Measurements from ENCODE around the gene GLIPR1.
A peak's percentile ranks its signal among the peaks of the same experiment; 100 is the strongest.
"Not testable (repeated sequence)": the region's sequence is repeated elsewhere in the genome, so short reads cannot be mapped to it uniquely, and the experiment has no call there.

GLIPR1 gene

DNA sequence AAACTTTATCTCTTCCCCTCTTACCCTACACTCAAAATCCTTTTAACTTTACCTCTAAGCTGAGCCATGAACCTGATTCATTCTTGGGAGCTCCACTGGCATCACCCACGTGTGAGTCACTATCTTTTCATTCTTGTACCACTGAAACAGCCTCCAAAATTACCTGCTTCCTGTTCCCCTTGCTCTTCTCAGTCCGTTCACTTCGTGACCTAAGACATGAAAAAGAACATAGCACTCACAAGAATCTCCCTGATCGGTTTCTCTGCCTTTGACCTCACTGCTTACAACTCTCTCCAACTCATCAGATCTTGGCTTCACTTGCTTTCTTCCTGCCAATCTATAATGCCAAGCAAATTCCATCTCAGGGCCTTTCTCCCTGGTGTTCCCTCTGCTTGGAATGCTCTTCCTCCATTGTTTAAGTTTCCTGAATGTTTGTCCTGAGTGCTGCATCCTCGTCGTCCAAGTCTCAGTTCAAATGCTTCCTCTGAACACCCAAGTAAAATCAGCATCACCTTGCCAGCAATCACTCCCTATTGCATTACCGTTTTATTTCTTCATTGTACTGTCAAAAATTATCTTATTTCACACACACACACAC is 9.2 kb downstream of the GLIPR1 start:
- H3K9me3 ChIP-seq (ENCODE audit: insufficient read depth, low read depth, low read length), result no peaks in the 10 kb centered on the region
- H3K4me1 ChIP-seq (ENCODE audit: insufficient read depth, low read length), result peaks cover 6% of the 10 kb centered on the region
- H3K27me3 ChIP-seq (ENCODE audit: insufficient read depth, low read length), result no peaks in the 10 kb centered on the region
- H3K9ac ChIP-seq (ENCODE audit: low read depth, low read length), result no peak overlapping the region
- H3K36me3 ChIP-seq (ENCODE audit: insufficient read depth, low read depth, low read length), result peaks cover 5% of the 10 kb centered on the region; the same call in 1 of the 2 replicates
- no peak overlapping the region for H3K27ac ChIP-seq (ENCODE audit: low read length)
- no peak overlapping the region for H3K4me3 ChIP-seq (ENCODE audit: low read length)

DNA sequence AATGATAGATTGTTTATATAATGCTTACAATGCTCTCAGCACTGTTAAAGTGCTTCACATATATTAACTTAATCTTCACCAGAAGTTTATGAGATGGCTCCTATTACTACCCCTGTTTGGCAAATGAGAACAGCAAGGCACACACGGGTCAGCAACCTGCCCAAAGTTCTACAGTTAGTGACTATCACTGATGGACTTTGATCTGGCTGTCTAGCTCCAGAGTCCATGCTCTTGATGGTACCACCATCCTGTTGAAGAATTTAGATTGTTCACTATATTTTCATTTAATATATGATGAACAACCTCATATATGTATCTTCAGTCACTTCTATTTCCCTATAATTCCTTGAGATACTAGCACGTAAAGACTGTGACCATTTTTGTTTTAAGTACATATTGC is 10.6 kb downstream of the GLIPR1 start:
- no peak overlapping the region for H3K4me3 ChIP-seq (ENCODE audit: low read length)
- no peak overlapping the region for H3K9ac ChIP-seq (ENCODE audit: low read depth, low read length)
- H3K27ac ChIP-seq (ENCODE audit: low read length), result no peak overlapping the region
- no peaks in the 10 kb centered on the region for H3K27me3 ChIP-seq (ENCODE audit: insufficient read depth, low read length)
- H3K4me1 ChIP-seq (ENCODE audit: insufficient read depth, low read length), result no peaks in the 10 kb centered on the region; the same call in 1 of the 2 replicates
- peaks cover 17% of the 10 kb centered on the region; the same call in 1 of the 2 replicates for H3K36me3 ChIP-seq (ENCODE audit: insufficient read depth, low read depth, low read length)
- H3K9me3 ChIP-seq (ENCODE audit: insufficient read depth, low read depth, low read length), result no peaks in the 10 kb centered on the region

DNA sequence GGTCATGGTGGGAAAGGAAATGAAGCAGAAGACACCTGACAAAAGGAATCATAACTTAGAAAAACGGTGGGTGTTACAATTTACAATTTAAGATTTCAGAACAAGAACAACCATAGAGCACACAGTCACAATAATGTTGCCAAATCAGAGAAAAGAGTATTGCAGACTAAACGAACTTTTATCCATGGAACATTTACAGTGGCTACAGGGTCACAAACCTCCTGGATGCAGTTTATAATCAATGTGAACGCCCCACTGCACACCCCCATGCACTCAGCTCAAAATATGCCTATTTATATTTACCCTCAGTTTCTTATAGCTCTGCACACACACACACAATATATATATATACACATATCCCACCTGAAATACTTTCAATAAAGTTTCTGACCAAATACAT is 22.9 kb downstream of the GLIPR1 start:
- no peaks in the 10 kb centered on the region for H3K27me3 ChIP-seq (ENCODE audit: insufficient read depth, low read length)
- H3K9me3 ChIP-seq (ENCODE audit: insufficient read depth, low read depth, low read length), result no peaks in the 10 kb centered on the region
- H3K4me1 ChIP-seq (ENCODE audit: insufficient read depth, low read length), result no peaks in the 10 kb centered on the region
- H3K4me3 ChIP-seq (ENCODE audit: low read length), result no peak overlapping the region
- peaks cover 99% of the 10 kb centered on the region for H3K36me3 ChIP-seq (ENCODE audit: insufficient read depth, low read depth, low read length)
- no peak overlapping the region for H3K9ac ChIP-seq (ENCODE audit: low read depth, low read length)
- H3K27ac ChIP-seq (ENCODE audit: low read length), result no peak overlapping the region

DNA sequence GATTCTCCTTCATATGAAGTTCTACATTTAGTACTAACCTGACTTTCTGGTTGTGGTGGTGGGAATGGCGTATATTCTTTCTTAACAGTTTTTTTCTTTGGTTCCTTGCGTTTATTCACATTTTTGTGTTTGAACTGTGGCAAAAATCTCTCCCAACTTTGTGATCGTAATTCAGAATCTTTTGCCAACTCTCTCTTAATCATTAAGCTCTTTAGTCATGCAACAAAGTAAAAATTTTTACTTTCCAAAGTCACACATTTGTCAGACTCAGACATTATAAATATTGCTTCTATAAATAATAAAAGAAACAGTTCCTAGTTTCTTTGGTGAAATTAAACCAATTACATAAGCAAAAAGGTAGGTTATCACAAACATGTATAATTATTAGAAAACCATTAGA is 23.3 kb downstream of the GLIPR1 start:
- H3K9me3 ChIP-seq (ENCODE audit: insufficient read depth, low read depth, low read length), result no peaks in the 10 kb centered on the region
- no peak overlapping the region for H3K4me3 ChIP-seq (ENCODE audit: low read length)
- peaks cover 95% of the 10 kb centered on the region for H3K36me3 ChIP-seq (ENCODE audit: insufficient read depth, low read depth, low read length)
- H3K9ac ChIP-seq (ENCODE audit: low read depth, low read length), result no peak overlapping the region
- H3K27ac ChIP-seq (ENCODE audit: low read length), result no peak overlapping the region
- H3K4me1 ChIP-seq (ENCODE audit: insufficient read depth, low read length), result no peaks in the 10 kb centered on the region
- no peaks in the 10 kb centered on the region for H3K27me3 ChIP-seq (ENCODE audit: insufficient read depth, low read length)

DNA sequence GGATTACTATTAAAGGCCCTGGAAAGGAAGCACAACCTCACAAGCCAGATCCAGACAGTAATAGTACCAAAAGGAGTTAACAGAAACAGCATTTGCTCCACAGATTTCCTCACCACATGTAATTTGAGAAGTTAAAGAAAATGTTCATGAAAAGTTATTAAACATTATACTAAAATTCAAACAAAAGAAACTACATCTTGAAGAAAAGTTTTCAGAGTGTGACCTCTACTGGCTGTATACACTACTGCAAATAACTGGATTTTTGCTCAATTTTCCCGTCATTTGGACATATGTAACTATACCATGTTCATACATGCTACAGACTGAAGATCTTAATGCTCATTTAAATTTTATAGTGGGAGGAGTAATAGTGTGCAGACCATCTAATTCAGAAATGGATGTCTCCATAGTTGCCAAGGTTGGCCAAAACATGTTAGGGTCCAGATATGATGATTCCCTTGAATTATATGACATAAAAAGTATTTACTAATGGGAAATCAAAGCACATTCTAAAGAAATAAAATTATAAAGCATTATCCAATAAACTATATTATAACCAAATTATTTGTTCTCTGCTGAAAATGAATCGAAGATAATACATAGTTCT is 25.3 kb downstream of the GLIPR1 start:
- Histone ChIP-seq H3K4me3 (ENCODE audit: low read length) (no peak overlapping the region), H3K27me3 (ENCODE audit: insufficient read depth, low read length) (no peaks in the 10 kb centered on the region), H3K9me3 (ENCODE audit: insufficient read depth, low read depth, low read length) (no peaks in the 10 kb centered on the region), H3K4me1 (ENCODE audit: insufficient read depth, low read length) (peaks cover 5% of the 10 kb centered on the region; the same call in 1 of the 2 replicates), H3K36me3 (ENCODE audit: insufficient read depth, low read depth, low read length) (peaks cover 81% of the 10 kb centered on the region), H3K9ac (ENCODE audit: low read depth, low read length) (no peak overlapping the region), H3K27ac (ENCODE audit: low read length) (no peak overlapping the region)

DNA sequence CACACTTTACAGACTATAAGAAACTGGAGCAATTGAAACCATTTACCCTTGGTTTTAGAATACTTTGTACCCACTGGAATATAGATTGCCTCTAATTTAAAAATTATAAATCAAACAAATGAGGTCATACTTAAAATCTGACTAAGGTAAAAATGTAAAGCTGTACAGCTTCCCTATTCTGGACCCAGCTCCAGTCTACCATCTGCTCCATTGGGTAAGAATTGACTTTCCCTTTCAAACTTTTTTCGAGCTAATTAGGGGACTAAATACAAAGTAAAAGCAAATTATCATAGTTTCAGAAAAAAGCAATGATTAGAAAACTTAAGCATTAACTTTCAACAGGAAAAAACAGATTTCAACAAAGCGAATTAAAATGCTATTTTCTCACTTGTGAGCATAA is 26.5 kb downstream of the GLIPR1 start:
- Histone ChIP-seq H3K9ac (ENCODE audit: low read depth, low read length) (no peak overlapping the region), H3K27ac (ENCODE audit: low read length) (no peak overlapping the region), H3K9me3 (ENCODE audit: insufficient read depth, low read depth, low read length) (no peaks in the 10 kb centered on the region), H3K4me1 (ENCODE audit: insufficient read depth, low read length) (peaks cover 5% of the 10 kb centered on the region; the same call in 1 of the 2 replicates), H3K27me3 (ENCODE audit: insufficient read depth, low read length) (no peaks in the 10 kb centered on the region), H3K36me3 (ENCODE audit: insufficient read depth, low read depth, low read length) (peaks cover 68% of the 10 kb centered on the region), H3K4me3 (ENCODE audit: low read length) (no peak overlapping the region)

DNA sequence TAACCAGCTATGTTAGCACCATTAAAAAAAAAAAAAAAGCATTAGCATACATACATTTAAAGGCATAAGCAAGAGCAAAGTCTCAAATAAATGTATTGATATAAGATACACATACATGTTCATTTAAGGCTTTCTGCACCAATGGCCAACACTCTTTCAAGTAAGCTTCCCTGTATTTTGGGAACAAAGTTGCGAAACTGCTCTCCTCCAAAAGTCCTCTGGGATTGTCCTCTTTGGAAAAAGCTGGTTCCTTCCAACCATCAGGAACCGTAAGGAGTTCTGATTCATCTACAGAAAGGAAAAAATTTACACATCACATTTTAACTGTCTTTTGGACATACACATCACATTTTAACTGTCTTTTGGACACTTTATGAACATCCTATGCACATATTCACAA is 27.6 kb downstream of the GLIPR1 start:
- peaks cover 57% of the 10 kb centered on the region for H3K36me3 ChIP-seq (ENCODE audit: insufficient read depth, low read depth, low read length)
- peaks cover 5% of the 10 kb centered on the region; the same call in 1 of the 2 replicates for H3K4me1 ChIP-seq (ENCODE audit: insufficient read depth, low read length)
- no peak overlapping the region for H3K4me3 ChIP-seq (ENCODE audit: low read length)
- H3K9me3 ChIP-seq (ENCODE audit: insufficient read depth, low read depth, low read length), result no peaks in the 10 kb centered on the region
- no peak overlapping the region for H3K9ac ChIP-seq (ENCODE audit: low read depth, low read length)
- H3K27me3 ChIP-seq (ENCODE audit: insufficient read depth, low read length), result no peaks in the 10 kb centered on the region
- no peak overlapping the region for H3K27ac ChIP-seq (ENCODE audit: low read length)

DNA sequence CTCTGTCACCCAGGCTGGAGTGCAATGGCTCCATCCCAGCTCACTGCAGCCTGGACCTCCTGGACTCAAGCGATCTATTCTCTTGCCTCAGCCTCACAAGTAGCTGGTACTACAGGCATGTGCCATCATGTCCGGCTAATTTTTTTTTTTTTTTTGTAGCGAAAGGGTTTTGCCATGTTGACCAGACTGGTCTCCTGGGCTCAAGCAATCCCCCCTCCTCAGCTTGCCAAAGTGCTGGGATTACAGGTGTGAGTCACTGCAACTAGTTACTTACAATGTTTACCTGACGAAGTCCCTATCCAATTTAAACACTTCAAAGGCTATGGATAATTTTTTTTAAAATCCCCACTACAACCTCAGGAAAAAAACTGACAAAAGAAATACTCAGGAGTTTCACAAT is 29.1 kb downstream of the GLIPR1 start:
- H3K27ac ChIP-seq (ENCODE audit: low read length), result no peak overlapping the region
- H3K4me3 ChIP-seq (ENCODE audit: low read length), result peak overlapping the region; percentile 93; the same call in 1 of the 2 replicates
- H3K36me3 ChIP-seq (ENCODE audit: insufficient read depth, low read depth, low read length), result peaks cover 43% of the 10 kb centered on the region
- H3K27me3 ChIP-seq (ENCODE audit: insufficient read depth, low read length), result no peaks in the 10 kb centered on the region
- 0 out of 2 replicates have a peak overlapping the region, but pooled peaks have one; percentile 95 for H3K9ac ChIP-seq (ENCODE audit: low read depth, low read length)
- H3K9me3 ChIP-seq (ENCODE audit: insufficient read depth, low read depth, low read length), result no peaks in the 10 kb centered on the region
- peaks cover 5% of the 10 kb centered on the region; the same call in 1 of the 2 replicates for H3K4me1 ChIP-seq (ENCODE audit: insufficient read depth, low read length)

DNA sequence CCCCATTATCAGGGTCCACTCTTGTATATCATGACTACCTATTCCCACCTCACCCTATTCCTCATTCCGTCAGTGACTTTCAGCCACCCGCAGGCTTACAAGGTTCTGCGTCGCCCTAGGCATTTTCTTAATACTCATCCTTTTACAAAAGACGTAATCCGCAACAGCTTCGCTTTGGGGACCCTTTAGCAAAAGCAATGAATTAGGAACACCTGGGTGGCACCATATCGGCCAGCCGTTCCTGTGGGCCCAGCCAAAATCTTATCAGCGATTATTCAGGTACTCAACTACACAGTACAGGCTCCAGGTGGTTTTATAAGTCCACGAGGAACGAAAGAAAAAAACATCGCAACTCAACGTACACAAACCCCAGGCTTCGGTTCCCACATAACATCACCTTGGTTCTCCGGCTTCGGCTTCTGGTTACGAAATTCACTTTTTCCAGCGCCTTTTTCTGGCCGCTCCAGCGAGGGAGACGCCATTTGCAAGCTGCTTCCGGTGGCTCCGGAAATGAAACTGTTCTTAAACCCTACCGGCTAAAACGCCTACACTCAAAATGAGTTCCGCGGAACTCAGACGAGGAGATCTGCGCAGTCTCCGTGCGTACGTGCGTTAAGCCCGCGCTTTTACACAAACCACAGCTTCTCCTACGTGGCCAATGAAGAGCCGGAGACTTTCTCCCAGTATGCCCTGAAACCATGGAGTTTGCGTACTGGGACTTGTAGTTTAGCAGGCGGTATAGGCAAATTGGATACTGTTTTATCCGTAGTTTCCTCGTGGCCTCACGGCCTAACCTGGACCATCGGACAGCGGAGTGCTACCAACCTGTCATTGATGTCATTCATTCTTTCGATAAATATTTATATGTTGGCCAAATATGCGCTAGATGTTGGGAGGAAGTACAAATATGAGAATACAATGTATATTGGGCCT is 30.8 kb downstream of the GLIPR1 start, which contains the start of gene KRR1:
KRR1 (minus strand) TSS at position 494 of the 933 bp plus-strand sequence; CDS start at position 482, 12 bp downstream.
- H3K36me3 ChIP-seq (ENCODE audit: insufficient read depth, low read depth, low read length), result peaks cover 25% of the 10 kb centered on the region

DNA sequence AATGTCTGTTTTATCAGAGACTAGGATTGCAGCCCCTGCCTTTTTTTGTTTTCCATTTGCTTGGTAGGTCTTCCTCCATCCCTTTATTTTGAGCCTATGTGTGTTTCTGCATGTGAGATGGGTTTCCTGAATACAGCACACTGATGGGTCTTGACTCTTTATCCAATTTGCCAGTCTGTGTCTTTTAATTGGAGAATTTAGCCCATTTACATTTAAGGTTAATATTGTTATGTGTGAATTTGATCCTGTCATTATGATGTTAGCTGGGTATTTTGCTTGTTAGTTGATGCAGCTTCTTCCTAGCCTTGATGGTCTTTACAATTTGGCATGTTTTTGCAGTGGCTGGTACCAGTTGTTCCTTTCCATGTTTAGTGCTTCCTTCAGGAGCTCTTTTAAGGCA is 40.7 kb downstream of the GLIPR1 start:
- not testable (repeated sequence) for H3K4me1 ChIP-seq (ENCODE audit: insufficient read depth, low read length); H3K9me3 ChIP-seq (ENCODE audit: insufficient read depth, low read depth, low read length); H3K27me3 ChIP-seq (ENCODE audit: insufficient read depth, low read length); H3K36me3 ChIP-seq (ENCODE audit: insufficient read depth, low read depth, low read length); H3K9ac ChIP-seq (ENCODE audit: low read depth, low read length); H3K27ac ChIP-seq (ENCODE audit: low read length); H3K4me3 ChIP-seq (ENCODE audit: low read length)

More for the DNA sequence above, 30.8 kb downstream of the GLIPR1 start, which contains the start of gene KRR1:
- Histone ChIP-seq H3K4me1 (ENCODE audit: insufficient read depth, low read length) (peaks cover 5% of the 10 kb centered on the region; the same call in 1 of the 2 replicates), H3K9ac (ENCODE audit: low read depth, low read length) (peak within 1 kb of the TSS; percentile 95), H3K27me3 (ENCODE audit: insufficient read depth, low read length) (no peaks in the 10 kb centered on the region), H3K27ac (ENCODE audit: low read length) (peak within 1 kb of the TSS; percentile 66), H3K4me3 (ENCODE audit: low read length) (peak within 1 kb of the TSS; percentile 93), H3K9me3 (ENCODE audit: insufficient read depth, low read depth, low read length) (no peaks in the 10 kb centered on the region)

DNA sequence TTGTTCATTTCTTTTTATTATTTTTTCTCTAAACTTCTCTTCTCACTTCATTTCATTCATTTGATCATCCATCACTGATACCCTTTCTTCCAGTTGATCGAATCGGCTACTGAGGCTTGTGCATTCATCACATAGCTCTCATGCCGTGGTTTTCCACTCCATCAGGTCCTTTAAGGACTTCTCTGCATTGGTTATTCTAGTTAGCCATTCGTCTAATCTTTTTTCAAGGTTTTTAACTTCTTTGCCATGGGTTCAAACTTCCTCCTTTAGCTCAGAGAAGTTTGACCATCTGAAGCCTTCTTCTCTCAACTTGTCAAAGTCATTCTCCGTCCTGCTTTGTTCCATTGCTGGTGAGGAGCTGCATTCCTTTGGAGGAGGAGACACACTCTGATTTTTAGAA is 41.6 kb downstream of the GLIPR1 start:
- H3K9me3 ChIP-seq (ENCODE audit: insufficient read depth, low read depth, low read length); H3K4me3 ChIP-seq (ENCODE audit: low read length); H3K4me1 ChIP-seq (ENCODE audit: insufficient read depth, low read length); H3K36me3 ChIP-seq (ENCODE audit: insufficient read depth, low read depth, low read length); H3K27me3 ChIP-seq (ENCODE audit: insufficient read depth, low read length); H3K9ac ChIP-seq (ENCODE audit: low read depth, low read length); H3K27ac ChIP-seq (ENCODE audit: low read length): not testable (repeated sequence)

Data from iPS-20b (cell line).